GM23338 (cell line): ENCODE data around the gene GNA12.

ENCODE experiments used
- CTCF ChIP-seq, 2 experiments: fragments of 200-600 bp in 1 of 2; sonication (generic) in 1 of 2; conservative IDR thresholded peaks; 2 replicates each; pipeline versions ENCODE4 v1.5.1 to v1.6.1; 2016 to 2017; ENCODE audit warnings: antibody characterized with exemption in 2 of 2, low read depth in 2 of 2, mild to moderate bottlenecking in 2 of 2, moderate library complexity in 1 of 2
- EZH2 ChIP-seq: fragments of 200-600 bp; sonication (generic); IDR thresholded peaks from one replicate; pipeline ENCODE4 v1.8.0; 2017; ENCODE audit warnings: antibody characterized with exemption, mild to moderate bottlenecking, low read depth; ENCODE audit not compliant: unreplicated experiment
- NANOG ChIP-seq: IDR thresholded peaks from 2 replicates; pipeline ENCODE4 v1.6.1; 2016; ENCODE audit warnings: antibody characterized with exemption, borderline replicate concordance
- POLR2AphosphoS5 ChIP-seq: IDR thresholded peaks from 2 replicates; pipeline ENCODE4 v1.6.1; 2016; ENCODE audit warnings: antibody characterized with exemption, low read depth
- REST ChIP-seq: IDR thresholded peaks from one replicate; pipeline ENCODE4 v1.6.1; 2018; ENCODE audit warnings: antibody characterized with exemption; ENCODE audit not compliant: unreplicated experiment

DNA sequence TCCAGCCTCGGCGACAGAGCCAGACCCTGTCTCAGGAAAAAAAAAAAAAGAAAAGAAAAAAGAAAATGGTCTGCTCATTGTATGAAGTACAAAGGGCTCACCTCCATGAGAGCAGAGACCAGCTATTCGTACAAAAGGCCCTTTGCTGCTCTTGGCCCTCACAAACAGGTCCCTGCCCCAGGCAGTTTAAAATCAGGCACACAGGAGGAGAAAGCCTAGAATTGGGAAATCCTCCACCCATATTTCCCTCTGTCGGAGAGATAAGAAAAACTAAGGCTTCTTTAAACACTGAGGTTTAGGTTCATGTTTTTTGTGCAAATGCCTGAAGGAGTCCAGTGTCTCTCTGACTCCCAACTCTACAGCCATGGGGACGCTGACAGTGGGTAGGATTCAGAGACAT, 15.1 kb downstream of the GNA12 start:
- TF ChIP-seq CTCF (conservative IDR thresholded peaks at IDR 0.05; ENCODE audit: low read depth in 2 of 2) (no peak), REST (no peak), POLR2AphosphoS5 (no peak), EZH2 (no peak), NANOG (no peak)
